GM18870 (cell line): ENCODE results near the gene TMEM179B.

Source experiments
- ATAC-seq: cut with Tn5 transposase; IDR thresholded peaks from one replicate; pipeline ENCODE4 v1.9.1; 2021; ENCODE audit warnings: moderate library complexity; ENCODE audit not compliant: unreplicated experiment

TMEM179B gene

GRCh38 chr11:62831520-62832335, 44.5 kb downstream of the TMEM179B start, which contains the start of gene STX5:
TSS of gene STX5 (minus strand) at chr11:62832051. CDS start at chr11:62831243, 808 bp downstream.
- ATAC-seq, result peak; percentile 66

GRCh38 chr11:62832336-62833234, 45.4 kb downstream of the TMEM179B start, which contains the start of gene TEX54:
TSS of gene TEX54 (minus strand) at chr11:62832841.
- ATAC-seq, result no peak

- ATAC-seq, result no peak
Measured at GRCh38 chr11:62835336-62835735, 48.1 kb downstream of the TMEM179B start.

DNA sequence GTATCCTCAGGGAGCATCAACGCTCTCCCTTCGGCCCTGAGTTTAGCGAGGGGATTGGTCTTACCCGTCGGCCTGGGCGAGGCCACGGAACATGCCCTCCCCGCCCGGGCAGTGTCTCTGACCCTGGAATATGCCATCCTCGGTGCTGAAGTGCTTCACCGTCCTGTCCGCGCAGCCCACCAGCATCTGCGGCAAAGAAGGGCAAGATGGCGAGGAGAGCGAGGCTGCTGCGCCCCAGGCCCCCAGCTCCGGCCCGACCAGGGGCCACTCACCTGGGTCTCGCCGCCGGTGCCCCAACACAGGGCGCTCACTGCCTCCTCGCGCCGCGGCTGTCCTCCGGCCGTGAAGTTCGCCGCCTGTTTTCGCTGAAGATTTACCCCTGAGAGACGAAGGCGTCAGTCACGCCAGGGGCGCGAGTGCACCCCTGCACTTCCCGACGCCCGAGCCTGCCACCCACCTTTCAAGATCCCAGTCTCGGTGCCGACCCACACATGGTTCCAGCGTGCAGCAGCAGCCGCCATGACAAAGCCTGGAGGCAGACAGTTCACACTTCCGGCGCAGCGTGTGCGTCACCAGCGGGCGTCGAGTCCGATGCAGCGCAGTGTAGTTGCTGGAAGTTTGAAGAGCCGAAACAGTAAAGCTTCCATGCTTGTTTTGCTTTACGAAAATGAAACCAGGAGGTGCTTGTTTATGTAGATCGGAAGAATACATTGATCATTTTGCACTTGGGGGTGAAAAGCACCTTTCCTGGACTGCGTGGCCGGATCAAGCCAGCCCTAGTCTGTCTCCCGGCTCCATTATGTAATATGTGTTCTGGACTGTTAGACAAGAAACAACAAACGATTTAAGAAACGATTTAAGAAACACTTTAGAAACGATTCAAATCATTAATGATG, 52.1 kb downstream of the TMEM179B start, which contains the start of gene WDR74:
Gene WDR74, minus strand, starts transcription at position 541 of the 896 bp plus-strand sequence. Its CDS starts 20 bp downstream, at position 521.
- peak; percentile 30 for ATAC-seq
